Epidermal melanocyte (primary cell): Measurements from ENCODE around the gene TERB2.
"Not testable (repeated sequence)": the region's sequence is repeated elsewhere in the genome, so short reads cannot be mapped to it uniquely, and the experiment has no call there.

Experiments used
- DNase-seq: peaks from one replicate; pipeline ENCODE4 v3.0.0; 2011; ENCODE audit warnings: low spot score; ENCODE audit not compliant: insufficient read length

Gene TERB2, protein sequence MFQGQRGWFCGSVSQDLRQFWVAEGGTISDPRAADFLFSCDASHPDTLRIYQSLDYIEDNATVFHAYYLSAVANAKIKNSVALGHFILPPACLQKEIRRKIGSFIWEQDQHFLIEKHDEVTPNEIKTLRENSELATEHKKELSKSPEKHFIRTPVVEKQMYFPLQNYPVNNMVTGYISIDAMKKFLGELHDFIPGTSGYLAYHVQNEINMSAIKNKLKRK

GRCh38 chr15:44956388-44956787 lies at the start of gene TERB2:
Gene TERB2, plus strand, starts transcription at chr15:44956687. Its CDS starts 32 bp downstream, at chr15:44956719.
- DNase-seq = no peak

GRCh38 chr15:44909423-44909822 lies 47.1 kb upstream of the TERB2 start:
- no peak for DNase-seq

DNA sequence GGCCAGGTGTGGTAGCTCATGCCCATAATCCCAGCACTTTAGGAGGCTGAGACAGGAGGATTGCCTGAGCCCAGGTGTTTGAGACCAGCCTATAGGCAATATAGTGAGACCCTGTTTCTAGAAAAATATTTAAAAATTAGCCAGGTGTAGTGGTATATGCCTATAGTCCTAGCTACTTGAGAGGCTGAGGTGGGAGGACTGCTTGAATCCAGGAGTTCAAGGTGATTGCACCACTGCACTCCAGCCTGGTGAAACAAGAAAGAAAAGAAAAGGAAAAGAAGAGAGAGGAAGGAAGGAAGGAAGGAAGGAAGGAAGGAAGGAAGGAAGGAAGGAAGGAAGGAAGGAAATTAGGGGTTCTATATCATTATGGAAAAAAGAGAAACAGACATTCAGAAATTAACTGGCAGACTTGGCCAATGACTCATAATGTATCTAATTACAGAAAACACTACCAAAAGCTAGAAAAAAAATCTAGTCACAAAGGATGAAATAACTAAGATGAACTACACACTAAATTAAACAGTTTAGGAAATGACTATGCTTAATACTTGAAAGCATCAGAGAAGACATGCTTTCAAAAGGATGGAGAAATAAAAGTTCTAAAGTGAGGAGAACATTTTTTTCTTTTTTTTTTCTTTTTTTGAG lies 45.4 kb upstream of the TERB2 start:
- no peak for DNase-seq

- DNase-seq = not testable (repeated sequence)
These were observed 44.3 kb upstream of the TERB2 start for GRCh38 chr15:44912186-44912585.

DNA sequence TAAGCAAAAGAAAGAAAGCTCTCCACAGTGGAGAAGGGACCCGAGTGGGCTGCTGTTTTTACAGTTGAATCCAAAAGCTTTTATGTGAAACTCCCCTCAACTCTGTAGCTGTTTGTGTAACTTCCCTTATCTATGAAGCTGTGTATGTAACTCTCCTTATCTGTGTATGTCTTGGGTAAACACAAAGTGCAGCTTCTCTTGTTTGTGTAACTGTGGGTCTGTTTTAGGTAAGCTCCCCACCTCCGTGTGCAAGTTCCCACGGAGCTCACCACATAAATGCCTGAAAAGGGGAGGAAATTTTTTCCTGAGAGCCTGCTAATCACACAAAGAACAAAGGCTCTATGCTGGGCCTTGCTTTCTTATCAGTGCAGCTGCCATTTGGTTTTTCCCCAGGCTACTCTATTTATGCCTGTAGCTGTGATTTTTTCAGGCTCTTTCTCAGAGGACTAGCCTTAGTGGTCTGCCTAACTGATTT lies 43.5 kb upstream of the TERB2 start:
- DNase-seq = not testable (repeated sequence)

GRCh38 chr15:44918136-44918535 lies 38.4 kb upstream of the TERB2 start:
- no peak for DNase-seq

DNA sequence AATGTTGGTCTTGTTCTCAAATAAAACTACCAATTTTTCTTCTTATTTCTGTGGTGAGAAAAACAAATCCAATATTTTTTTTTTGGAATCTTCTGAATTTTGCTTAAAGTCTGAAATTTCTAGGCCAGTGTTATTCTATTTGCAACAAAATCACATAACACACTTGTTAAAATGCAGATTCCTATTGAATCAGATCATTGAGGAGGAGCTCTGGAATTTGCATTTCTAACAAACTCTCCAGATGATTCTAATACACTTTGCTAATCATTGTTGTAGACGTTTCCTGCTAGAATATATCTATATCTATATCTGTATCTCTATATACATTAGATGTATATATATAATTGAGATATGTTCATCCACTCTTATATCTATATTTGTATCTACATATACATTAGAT lies 27.8 kb upstream of the TERB2 start:
- DNase-seq = not testable (repeated sequence)

- not testable (repeated sequence) for DNase-seq
These were observed 26.2 kb upstream of the TERB2 start for GRCh38 chr15:44930283-44930682.

DNA sequence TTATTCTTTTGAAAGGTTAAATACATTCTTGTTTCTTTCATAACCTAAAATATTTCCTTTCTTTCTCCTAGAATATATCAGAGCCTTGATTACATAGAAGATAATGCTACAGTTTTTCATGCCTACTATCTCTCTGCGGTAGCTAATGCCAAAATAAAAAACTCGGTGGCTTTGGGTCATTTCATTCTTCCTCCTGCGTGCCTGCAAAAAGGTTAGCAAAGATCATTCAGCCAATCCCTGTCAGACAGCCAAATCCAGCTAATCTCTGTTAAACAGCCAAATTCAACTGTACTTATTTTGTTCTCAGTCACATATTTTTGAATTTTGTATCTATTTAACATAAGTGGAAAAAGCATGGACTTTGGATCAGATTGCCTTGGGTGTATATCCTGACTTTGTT lies 1.8 kb downstream of the TERB2 start:
- DNase-seq = not testable (repeated sequence)

DNA sequence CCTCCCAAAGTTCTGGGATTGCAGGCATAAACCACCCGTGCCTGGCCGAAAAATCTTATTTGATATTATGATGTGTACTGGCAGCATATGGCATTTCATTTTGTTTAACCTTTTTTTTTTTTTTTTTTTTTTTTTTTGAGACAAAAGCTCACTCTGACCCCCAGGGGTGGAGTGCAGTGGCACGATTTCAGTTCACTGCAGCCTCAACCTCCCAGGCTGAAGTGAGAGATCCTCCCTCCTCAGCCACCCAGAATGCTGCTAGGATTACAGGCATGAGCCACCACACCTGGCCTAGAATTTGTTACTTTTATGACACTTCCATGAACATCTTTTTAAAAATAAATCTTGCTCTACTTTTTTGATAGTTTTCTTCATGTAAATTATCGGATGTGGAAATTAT lies 12.0 kb downstream of the TERB2 start:
- no peak for DNase-seq

- DNase-seq = no peak
These were observed 14.5 kb downstream of the TERB2 start for GRCh38 chr15:44971036-44971435.

DNA sequence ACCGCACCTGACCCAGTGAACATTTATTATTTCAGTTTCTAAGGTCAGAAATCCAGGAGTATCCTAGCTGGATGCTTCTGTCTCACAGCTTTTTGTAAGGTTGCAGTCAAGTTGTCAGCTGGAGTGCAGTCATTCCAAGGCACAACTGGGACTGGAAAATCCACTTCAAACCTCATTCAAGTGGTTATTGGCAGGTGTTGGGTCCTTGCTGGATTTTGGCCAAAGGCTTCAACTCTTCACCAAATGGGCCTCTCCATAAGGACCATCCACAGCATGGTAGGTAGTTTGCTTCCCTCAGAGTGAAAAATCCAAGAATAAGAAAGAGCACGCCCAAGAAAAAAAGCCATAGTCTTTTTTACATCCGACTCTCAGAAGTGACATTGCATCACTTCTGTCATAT lies 19.7 kb downstream of the TERB2 start:
- DNase-seq = not testable (repeated sequence)

- not testable (repeated sequence) for DNase-seq
These were observed 21.3 kb downstream of the TERB2 start for GRCh38 chr15:44977781-44978180.

DNA sequence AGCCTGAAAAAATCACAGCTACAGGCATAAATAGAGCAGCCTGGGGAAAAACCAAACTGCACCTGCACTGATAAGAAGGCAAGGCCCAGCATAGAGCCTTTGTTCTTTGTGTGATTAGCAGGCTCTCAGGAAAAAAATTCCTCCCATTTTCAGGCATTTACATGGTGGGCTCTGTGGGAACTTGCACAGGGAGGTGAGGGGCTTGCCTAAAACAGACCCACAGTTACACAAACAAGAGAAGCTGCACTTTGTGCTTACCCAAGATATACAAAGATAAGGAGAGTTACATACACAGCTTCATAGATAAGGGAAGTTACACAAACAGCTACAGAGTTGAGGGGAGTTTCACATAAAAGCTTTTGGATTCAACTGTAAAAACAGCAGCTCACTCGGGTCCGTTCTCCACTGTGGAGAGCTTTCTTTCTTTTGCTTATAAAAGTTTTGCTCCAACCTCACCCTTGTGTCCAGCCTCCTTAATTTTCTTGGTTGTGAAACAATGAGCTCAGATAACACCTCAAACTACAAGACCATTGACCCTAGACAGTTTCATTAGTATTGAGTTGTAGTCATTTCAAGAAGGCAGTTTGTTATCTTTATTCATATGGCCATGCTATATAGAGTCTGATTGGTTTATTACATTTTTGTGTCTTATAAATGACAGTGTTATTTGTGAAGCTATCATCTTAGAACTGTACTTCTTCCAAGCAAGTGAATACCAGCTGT lies 23.3 kb downstream of the TERB2 start:
- not testable (repeated sequence) for DNase-seq

DNA sequence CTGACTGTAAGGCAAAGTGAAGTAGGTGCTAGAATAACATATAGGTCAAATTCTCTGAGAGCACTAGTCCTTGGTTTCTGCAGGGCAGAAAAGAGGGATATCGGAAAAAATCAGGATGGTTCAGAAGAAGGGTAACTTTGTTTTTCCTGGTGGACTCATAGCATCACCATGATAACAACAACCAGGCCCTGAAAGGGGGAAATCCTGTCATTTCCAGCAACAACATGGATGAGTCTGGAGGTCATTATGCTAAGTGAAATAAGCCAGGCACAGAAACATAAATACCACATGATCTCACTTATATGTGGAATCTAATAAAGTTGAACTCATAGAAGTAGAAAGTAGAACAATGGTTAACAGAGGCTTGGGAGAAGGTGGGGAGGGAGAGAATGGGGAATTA lies 27.7 kb downstream of the TERB2 start:
- DNase-seq = not testable (repeated sequence)

- DNase-seq = not testable (repeated sequence)
These were observed 30.0 kb downstream of the TERB2 start for GRCh38 chr15:44986346-44987055.

DNA sequence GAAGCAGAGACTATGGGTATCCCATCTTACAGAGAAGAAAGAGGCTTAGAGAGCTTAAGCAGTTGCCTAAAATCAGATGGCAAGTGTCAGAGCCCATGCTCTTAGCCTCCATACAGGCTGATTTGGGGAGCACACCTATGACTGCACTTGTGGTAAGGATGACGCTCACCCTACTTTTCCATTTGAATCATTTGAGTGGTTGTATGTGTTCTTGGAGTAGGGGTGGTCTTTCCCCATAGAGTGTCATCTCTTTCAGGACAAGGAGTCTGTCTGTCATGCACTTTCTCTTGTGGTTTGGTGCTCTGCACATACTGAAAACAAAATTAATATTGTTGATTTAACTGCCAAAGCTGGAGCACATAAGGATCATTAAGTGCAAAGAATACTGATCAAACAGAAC lies 31.2 kb downstream of the TERB2 start:
- DNase-seq = not testable (repeated sequence)

DNA sequence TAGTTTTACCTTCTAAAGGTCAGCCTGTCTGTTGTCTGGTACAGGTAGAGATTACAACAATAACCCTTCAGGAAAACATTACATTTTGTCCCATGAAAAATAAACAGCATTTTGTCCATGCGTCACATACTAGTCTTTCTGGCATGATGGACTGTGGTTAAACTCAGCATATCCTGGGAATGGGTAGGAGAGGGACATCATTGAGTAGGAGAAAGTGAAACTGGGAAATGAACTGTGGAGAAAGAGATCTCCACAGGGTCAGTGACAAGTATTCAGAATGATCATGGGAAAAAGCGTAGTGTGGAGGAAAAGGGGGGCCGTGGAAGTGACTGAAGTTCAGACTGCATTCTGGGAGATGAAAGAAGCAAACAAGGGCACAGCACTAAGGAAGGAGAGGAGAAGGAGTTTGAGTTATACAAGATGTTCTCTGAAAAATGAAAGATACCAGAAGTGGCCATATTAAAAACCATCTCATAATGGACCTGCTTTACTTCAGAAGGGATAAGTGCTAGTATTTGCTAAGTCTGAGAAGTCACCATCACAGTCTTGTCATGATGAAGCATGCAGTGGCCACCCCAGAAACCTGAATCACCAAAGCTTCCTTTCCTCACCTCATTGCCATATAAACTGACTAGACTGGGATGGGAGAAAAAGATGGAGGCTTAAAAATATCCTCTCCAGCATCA lies 31.8 kb downstream of the TERB2 start:
- not testable (repeated sequence) for DNase-seq

GRCh38 chr15:44988870-44989219 lies 32.4 kb downstream of the TERB2 start:
- DNase-seq = not testable (repeated sequence)

DNA sequence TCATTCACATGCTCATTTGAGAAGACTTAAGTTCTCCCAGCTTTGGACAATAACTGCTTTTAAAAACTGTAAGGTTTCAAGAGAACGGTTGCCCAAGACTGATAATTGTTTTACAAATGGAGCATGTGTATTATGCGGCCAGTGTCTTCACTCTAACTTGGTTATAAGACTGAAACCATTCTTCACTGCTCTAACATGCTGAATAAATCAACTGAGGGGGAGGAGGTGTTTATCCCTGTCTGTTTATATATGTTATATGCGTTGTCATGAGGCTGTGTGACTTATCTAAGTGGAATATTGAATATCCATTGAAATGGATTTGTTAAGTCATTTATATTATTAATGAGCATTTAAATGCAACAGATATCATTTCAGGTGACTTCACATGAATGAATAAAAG lies 41.1 kb downstream of the TERB2 start:
- DNase-seq = not testable (repeated sequence)

DNA sequence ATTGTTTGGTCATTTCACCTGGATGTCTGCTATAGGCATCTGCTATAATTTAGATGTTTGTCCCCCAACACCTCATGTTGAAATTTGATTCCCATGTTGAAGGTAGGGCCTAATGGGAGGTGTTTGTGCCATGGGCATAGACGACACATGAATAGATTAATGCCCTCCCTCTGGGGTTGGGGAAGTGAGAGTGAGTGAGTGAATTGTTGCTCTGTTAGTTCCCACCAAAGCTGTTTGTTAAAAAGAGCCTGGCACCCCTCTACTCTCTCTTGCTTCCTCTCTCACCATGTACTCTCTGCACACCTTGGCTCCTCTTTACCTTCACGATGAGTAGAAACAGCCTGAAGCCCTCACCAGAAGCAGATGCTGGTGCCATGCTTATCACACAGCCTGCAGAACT lies 42.6 kb downstream of the TERB2 start:
- no peak for DNase-seq
